OCI-LY3 (cell line): ENCODE measurements around the gene CUL1.

Source experiments
- H2AFZ ChIP-seq: fragments of 200-600, 300-600 bp; shearing (Covaris generic); 2 replicates; pipeline ENCODE4 v1.6.0; 2014; ENCODE audit warnings: antibody characterized with exemption, low read depth, low read length
- H3K27ac ChIP-seq: fragments of 200-600, 300-600 bp; sonication (generic); 2 replicates; pipeline ENCODE4 v1.5.1; 2014; ENCODE audit warnings: mild to moderate bottlenecking, low read length, moderate library complexity, mixed read lengths
- H3K27me3 ChIP-seq: fragments of 200-600, 300-600 bp; sonication (generic); 2 replicates; pipeline ENCODE4 v1.6.1; 2014; ENCODE audit warnings: low read depth, low read length, mixed read lengths
- H3K36me3 ChIP-seq: fragments of 200-600, 300-600 bp; sonication (generic); replicated peaks from 2 replicates; pipeline ENCODE3; 2014; ENCODE audit warnings: low read depth, low read length, mixed read lengths
- H3K4me1 ChIP-seq: fragments of 300-600, 200-600 bp; sonication (generic); 2 replicates; pipeline ENCODE4 v1.6.1; 2014; ENCODE audit warnings: low read length, mixed read lengths
- H3K4me2 ChIP-seq: fragments of 200-600, 300-600 bp; sonication (generic); 2 replicates; pipeline ENCODE4 v1.6.1; 2014; ENCODE audit warnings: low read length, mixed read lengths
- H3K4me3 ChIP-seq: fragments of 300-600, 200-600 bp; sonication (generic); 2 replicates; pipeline ENCODE4 v1.5.1; 2014; ENCODE audit warnings: antibody characterized with exemption, mild to moderate bottlenecking, low read length, moderate library complexity
- H3K79me2 ChIP-seq: fragments of 300-600, 200-600 bp; shearing (Covaris generic); 2 replicates; pipeline ENCODE4 v1.6.1; 2014; ENCODE audit warnings: mild to moderate bottlenecking, low read length, mixed read lengths
- H3K9ac ChIP-seq: fragments of 300-600, 200-600 bp; shearing (Covaris generic); 2 replicates; pipeline ENCODE4 v1.6.0; 2014; ENCODE audit warnings: mild to moderate bottlenecking, low read length, moderate library complexity
- H3K9me3 ChIP-seq: fragments of 200-600, 300-600 bp; shearing (Covaris generic); 2 replicates; pipeline ENCODE4 v1.6.1; 2014; ENCODE audit warnings: low read length, mixed read lengths; ENCODE audit not compliant: insufficient read depth
- H4K20me1 ChIP-seq: fragments of 200-600, 300-600 bp; sonication (generic); 2 replicates; pipeline ENCODE4 v1.6.1; 2016; ENCODE audit warnings: low read length, mixed read lengths; ENCODE audit not compliant: insufficient read depth
- CTCF ChIP-seq: fragments of 200-600, 300-600 bp; sonication (generic); IDR thresholded peaks from 2 replicates; pipeline ENCODE4 v1.5.1; 2014; ENCODE audit warnings: antibody characterized with exemption, low read length, low read depth
- EZH2phosphoT487 ChIP-seq: fragments of 200-600 bp; shearing (Covaris generic); IDR thresholded peaks from 2 replicates; pipeline ENCODE4 v1.6.1; 2018; ENCODE audit warnings: antibody characterized with exemption, mixed run types, low read depth

The CUL1 gene

GRCh38 chr7:148754912-148755311 is 56.2 kb downstream of the CUL1 start:
- H3K4me2 ChIP-seq = no peak overlapping the region
- H3K27ac ChIP-seq = no peak overlapping the region
- no peaks in the 10 kb centered on the region for H3K27me3 ChIP-seq
- TF ChIP-seq EZH2phosphoT487 = no peak
- TF ChIP-seq CTCF = no peak
- no peak overlapping the region for H2AFZ ChIP-seq
- H4K20me1 ChIP-seq = peaks cover 3% of the 10 kb centered on the region; the same call in 1 of the 2 replicates
- H3K4me3 ChIP-seq = no peak overlapping the region
- H3K79me2 ChIP-seq = peaks cover 25% of the 10 kb centered on the region
- H3K36me3 ChIP-seq = peaks cover 40% of the 10 kb centered on the region
- no peaks in the 10 kb centered on the region for H3K4me1 ChIP-seq
- no peaks in the 10 kb centered on the region for H3K9me3 ChIP-seq
- H3K9ac ChIP-seq = no peak overlapping the region

GRCh38 chr7:148761499-148762278 is 63.0 kb downstream of the CUL1 start:
- H3K4me3 ChIP-seq = no peak overlapping the region
- no peaks in the 10 kb centered on the region for H3K4me1 ChIP-seq
- TF ChIP-seq EZH2phosphoT487 (no peak), CTCF (no peak)
- H3K36me3 ChIP-seq = peaks cover 34% of the 10 kb centered on the region
- no peaks in the 10 kb centered on the region for H3K27me3 ChIP-seq
- peaks cover 6% of the 10 kb centered on the region; the same call in 1 of the 2 replicates for H3K79me2 ChIP-seq
- H3K27ac ChIP-seq = no peak overlapping the region
- no peaks in the 10 kb centered on the region for H3K9me3 ChIP-seq
- no peak overlapping the region for H3K4me2 ChIP-seq
- no peaks in the 10 kb centered on the region; the same call in 1 of the 2 replicates for H4K20me1 ChIP-seq
- no peak overlapping the region for H2AFZ ChIP-seq
- H3K9ac ChIP-seq = no peak overlapping the region

GRCh38 chr7:148763622-148764021 is 64.9 kb downstream of the CUL1 start:
- Histone ChIP-seq H3K4me3 (no peak overlapping the region), H3K27ac (no peak overlapping the region), H3K79me2 (no peaks in the 10 kb centered on the region), H3K9me3 (no peaks in the 10 kb centered on the region), H4K20me1 (no peaks in the 10 kb centered on the region), H3K4me1 (0 out of 2 replicates have a peak, but pooled peaks cover 3% of the 10 kb centered on the region), H3K4me2 (no peak overlapping the region), H3K27me3 (no peaks in the 10 kb centered on the region), H3K36me3 (peaks cover 29% of the 10 kb centered on the region), H3K9ac (no peak overlapping the region), H2AFZ (no peak overlapping the region)
- TF ChIP-seq EZH2phosphoT487 (no peak), CTCF (no peak)

- Histone ChIP-seq H3K27me3 (no peaks in the 10 kb centered on the region), H3K9me3 (no peaks in the 10 kb centered on the region), H3K9ac (no peak overlapping the region), H3K36me3 (peaks cover 44% of the 10 kb centered on the region), H3K4me1 (0 out of 2 replicates have a peak, but pooled peaks cover 3% of the 10 kb centered on the region), H2AFZ (no peak overlapping the region), H3K4me2 (no peak overlapping the region), H3K27ac (no peak overlapping the region), H4K20me1 (0 out of 2 replicates have a peak, but pooled peaks cover 4% of the 10 kb centered on the region), H3K4me3 (no peak overlapping the region), H3K79me2 (peaks cover 5% of the 10 kb centered on the region; the same call in 1 of the 2 replicates)
- TF ChIP-seq CTCF (no peak), EZH2phosphoT487 (no peak)
Observed at GRCh38 chr7:148770004-148770403, 71.3 kb downstream of the CUL1 start.
